Thoracic aorta (tissue), 2 donors: ENCODE results near the gene ZNF644. TPM values are rescaled to one million over a fixed set of nuclear protein-coding genes. Genes with fewer than 3 reads are reported as not detected.

Source experiments
- ATAC-seq: fragments of 150-250 bp; one replicate; pipeline ENCODE4 v1.8.0; 2017; ENCODE audit warnings: low read depth; ENCODE audit not compliant: insufficient number of reproducible peaks, low FRiP score
- DNase-seq: peaks from one replicate; pipeline ENCODE4 v3.0.0-alpha.2; 2020; ENCODE audit warnings: low spot score
- H3K27ac ChIP-seq, 2 donors: fragments of 200-600 bp; sonication (generic); 1 replicate in 1 of 2; 2 replicates in 1 of 2; pipeline ENCODE4 v1.5.1; 2016; ENCODE audit warnings: mild to moderate bottlenecking in 2 of 2, moderate library complexity in 2 of 2
- H3K27me3 ChIP-seq: fragments of 200-600 bp; sonication (generic); replicated peaks from 2 replicates; pipeline ENCODE4 v1.6.0; 2016; ENCODE audit warnings: mild to moderate bottlenecking; ENCODE audit not compliant: insufficient read depth
- H3K36me3 ChIP-seq: fragments of 200-600 bp; sonication (generic); one replicate; pipeline ENCODE4 v1.5.1; 2016
- H3K4me1 ChIP-seq, 2 donors: fragments of 200-600 bp; sonication (generic); 1 replicate in 1 of 2; 2 replicates in 1 of 2; pipeline versions ENCODE4 v1.5.1 to v1.6.0; 2016; ENCODE audit warnings: low read depth in 2 of 2, mild to moderate bottlenecking in 1 of 2; ENCODE audit not compliant: control insufficient read depth in 1 of 2
- H3K4me3 ChIP-seq: fragments of 200-600 bp; sonication (generic); 2 replicates; pipeline ENCODE4 v1.5.1; 2016; ENCODE audit warnings: mild to moderate bottlenecking
- H3K9me3 ChIP-seq: fragments of 200-600 bp; sonication (generic); 2 replicates; pipeline ENCODE4 v1.5.1; 2016
- total RNA-seq, 2 donors: library from RNA; depleted of rRNA; stranded (reverse); fragments of >200 nt; gene quantifications; one replicate each; pipeline versions ENCODE4 v1.1.0 to v1.2.3, GENCODE V29; 2016
- TF ChIP-seq, protein P1 (sequence below): fragments of 200-600 bp; sonication (generic); IDR thresholded peaks from one replicate; pipeline ENCODE4 v1.5.1; 2019; ENCODE audit warnings: antibody characterized with exemption

The ZNF644 gene
- total RNA-seq, 2 donors from 2014 or later = 39.0 to 48.7 TPM

DNA sequence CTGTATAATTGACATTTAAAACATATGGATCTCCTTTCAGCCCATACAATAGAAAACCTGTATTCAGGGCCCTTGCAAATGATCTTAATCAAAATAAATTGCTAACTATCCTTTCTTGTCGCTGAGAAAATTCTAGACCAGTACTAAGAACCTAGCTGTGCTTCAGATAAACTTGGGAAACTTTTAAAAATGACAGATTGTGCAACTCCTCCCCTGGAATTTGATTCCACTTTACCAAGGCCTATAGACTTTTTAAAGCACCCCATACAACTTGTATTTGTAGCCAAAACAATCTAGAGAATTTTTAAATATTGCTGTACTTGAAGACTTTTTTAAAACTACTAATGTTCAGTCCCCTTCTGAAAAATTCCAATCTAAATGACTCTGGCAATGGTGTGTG is 51.6 kb downstream of the ZNF644 start:
- ATAC-seq = no peak
- no peak overlapping the region for H3K27ac ChIP-seq
- no peaks in the 10 kb centered on the region for H3K27me3 ChIP-seq
- H3K4me1 ChIP-seq = no peaks in the 10 kb centered on the region
- no peaks in the 10 kb centered on the region for H3K9me3 ChIP-seq
- H3K36me3 ChIP-seq = no peaks in the 10 kb centered on the region
- DNase-seq = no peak
- TF ChIP-seq, protein P1, sequence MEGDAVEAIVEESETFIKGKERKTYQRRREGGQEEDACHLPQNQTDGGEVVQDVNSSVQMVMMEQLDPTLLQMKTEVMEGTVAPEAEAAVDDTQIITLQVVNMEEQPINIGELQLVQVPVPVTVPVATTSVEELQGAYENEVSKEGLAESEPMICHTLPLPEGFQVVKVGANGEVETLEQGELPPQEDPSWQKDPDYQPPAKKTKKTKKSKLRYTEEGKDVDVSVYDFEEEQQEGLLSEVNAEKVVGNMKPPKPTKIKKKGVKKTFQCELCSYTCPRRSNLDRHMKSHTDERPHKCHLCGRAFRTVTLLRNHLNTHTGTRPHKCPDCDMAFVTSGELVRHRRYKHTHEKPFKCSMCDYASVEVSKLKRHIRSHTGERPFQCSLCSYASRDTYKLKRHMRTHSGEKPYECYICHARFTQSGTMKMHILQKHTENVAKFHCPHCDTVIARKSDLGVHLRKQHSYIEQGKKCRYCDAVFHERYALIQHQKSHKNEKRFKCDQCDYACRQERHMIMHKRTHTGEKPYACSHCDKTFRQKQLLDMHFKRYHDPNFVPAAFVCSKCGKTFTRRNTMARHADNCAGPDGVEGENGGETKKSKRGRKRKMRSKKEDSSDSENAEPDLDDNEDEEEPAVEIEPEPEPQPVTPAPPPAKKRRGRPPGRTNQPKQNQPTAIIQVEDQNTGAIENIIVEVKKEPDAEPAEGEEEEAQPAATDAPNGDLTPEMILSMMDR = no peak
- H3K4me3 ChIP-seq = no peak overlapping the region

DNA sequence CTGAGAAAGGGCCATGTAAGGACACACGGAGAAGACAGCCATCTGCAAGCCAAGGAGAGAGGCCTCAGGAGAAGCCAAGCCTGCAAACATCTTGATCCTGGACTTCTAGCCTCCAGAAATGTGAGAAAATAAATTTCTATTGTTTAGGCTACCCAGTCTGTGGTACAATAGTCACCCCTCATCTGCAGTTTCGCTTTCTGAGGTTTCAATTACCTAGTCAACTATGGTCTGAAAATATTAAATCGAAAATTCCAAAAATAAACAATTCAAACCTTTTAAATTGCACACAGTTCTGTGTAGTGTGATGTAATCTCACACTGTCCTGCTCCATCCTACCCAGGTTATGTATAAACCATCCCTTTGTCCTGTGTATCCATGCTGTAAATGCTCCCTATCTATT is 52.6 kb downstream of the ZNF644 start:
- no peak for DNase-seq
- no peak overlapping the region for H3K4me3 ChIP-seq

DNA sequence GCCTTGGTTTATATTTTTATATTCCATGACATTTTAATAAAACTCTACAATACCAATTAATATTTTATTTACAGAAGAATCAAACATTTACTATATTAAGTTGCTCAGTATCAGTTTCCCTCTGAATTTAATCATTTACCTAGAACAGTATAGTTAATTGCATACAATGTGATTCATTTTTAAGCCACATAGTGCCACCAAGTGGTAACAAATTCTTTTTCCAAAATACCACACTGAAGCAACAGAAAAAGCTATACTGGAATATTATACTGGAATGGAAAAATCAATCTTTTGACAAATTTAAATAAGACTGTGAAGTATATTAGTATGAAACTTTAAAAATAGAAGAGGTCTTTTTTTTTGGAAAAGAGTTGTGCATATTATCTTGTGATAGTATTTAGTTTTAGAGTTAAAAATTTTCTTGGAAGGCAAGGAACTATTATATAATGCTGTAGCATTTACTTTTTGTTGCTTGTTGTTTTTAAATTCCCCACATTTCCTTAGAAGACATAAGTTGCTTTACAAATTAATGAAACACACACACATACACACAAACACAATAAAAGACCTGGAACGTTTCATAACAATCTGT is 57.3 kb downstream of the ZNF644 start:
- H3K4me3 ChIP-seq = no peak overlapping the region
- H3K27me3 ChIP-seq = no peaks in the 10 kb centered on the region
- H3K27ac ChIP-seq = no peak overlapping the region
- peaks cover 4 to 7% of the 10 kb centered on the region in 2 donors for H3K4me1 ChIP-seq
- TF ChIP-seq, protein P1 = no peak
- no peak for ATAC-seq
- H3K36me3 ChIP-seq = peaks cover 2% of the 10 kb centered on the region
- no peak for DNase-seq
- no peaks in the 10 kb centered on the region for H3K9me3 ChIP-seq

More for the DNA sequence above, 52.6 kb downstream of the ZNF644 start:
- Histone ChIP-seq H3K9me3 (no peaks in the 10 kb centered on the region), H3K27me3 (no peaks in the 10 kb centered on the region), H3K27ac (no peak overlapping the region), H3K4me1 (peaks cover 4 to 7% of the 10 kb centered on the region in 2 donors), H3K36me3 (peaks cover 2% of the 10 kb centered on the region)
- ATAC-seq = no peak
- TF ChIP-seq, protein P1 = no peak

DNA sequence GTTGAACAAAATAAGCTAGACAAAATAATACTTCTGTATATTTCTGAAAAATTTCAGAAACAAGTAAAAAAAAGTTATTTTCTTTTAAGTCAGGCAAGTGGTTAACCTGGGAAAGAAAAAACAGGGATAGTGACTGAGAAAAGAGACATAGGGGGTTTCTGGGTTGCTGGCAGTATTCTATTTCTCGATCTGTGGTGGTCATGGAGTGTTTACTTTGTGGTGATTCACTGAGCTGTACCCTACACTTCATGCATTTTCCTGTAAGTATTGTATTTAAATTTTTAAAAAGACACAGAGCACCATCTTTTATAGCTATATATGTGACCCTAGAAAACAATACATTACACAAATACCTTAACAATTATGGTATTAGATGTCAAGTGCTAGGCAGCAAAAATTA is 58.2 kb downstream of the ZNF644 start:
- Histone ChIP-seq H3K9me3 (no peaks in the 10 kb centered on the region), H3K36me3 (peaks cover 2% of the 10 kb centered on the region), H3K27me3 (no peaks in the 10 kb centered on the region), H3K27ac (no peak overlapping the region), H3K4me1 (peaks cover 4 to 7% of the 10 kb centered on the region in 2 donors), H3K4me3 (no peak overlapping the region)
- no peak for DNase-seq
- no peak for ATAC-seq
- TF ChIP-seq, protein P1 = no peak

DNA sequence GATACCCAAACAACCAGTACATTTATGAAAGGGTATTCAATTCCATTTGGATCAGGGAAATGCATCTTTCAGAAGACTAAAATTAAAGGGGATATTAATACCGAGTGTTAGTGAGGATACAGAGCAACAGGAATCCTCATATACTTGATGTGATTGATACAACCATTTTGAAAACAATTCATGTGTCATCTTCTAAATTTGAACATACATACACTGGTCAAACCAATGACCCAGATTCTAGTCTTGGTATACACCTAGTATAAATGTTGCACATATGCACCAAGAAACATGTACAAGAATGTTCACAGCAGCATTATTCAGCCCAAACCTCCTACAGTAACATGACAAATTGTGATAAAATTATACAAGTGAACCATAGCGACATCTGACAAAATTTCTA is 58.6 kb downstream of the ZNF644 start:
- Histone ChIP-seq H3K36me3 (peaks cover 2% of the 10 kb centered on the region), H3K27ac (no peak overlapping the region), H3K9me3 (no peaks in the 10 kb centered on the region), H3K4me3 (no peak overlapping the region), H3K4me1 (peaks cover 4 to 7% of the 10 kb centered on the region in 2 donors), H3K27me3 (no peaks in the 10 kb centered on the region)
- DNase-seq = no peak
- ATAC-seq = no peak
- TF ChIP-seq, protein P1 = no peak
